Mucosa of descending colon (tissue), 3 donors: ENCODE measurements around the gene JUND. TPM values are rescaled to one million over a fixed set of nuclear protein-coding genes. Genes with fewer than 3 reads are reported as not detected.

Source experiments
- ATAC-seq: fragments of 200-7000 bp; cut with Tn5 transposase; one replicate; pipeline ENCODE4 v1.9.1; 2020; ENCODE audit warnings: mild to moderate bottlenecking, moderate library complexity
- DNase-seq, 3 donors: peaks; one replicate each; pipeline ENCODE4 v3.0.0-alpha.2; 2020
- H3K36me3 ChIP-seq: fragments of 200-600 bp; one replicate; pipeline ENCODE4 v1.8.0; 2021; ENCODE audit warnings: low read depth, mild to moderate bottlenecking
- H3K4me1 ChIP-seq: fragments of 200-600 bp; one replicate; pipeline ENCODE4 v1.8.0; 2021; ENCODE audit warnings: low read depth, mild to moderate bottlenecking
- H3K4me3 ChIP-seq: fragments of 200-600 bp; one replicate; pipeline ENCODE4 v1.8.0; 2021; ENCODE audit warnings: mild to moderate bottlenecking
- H3K9me3 ChIP-seq: fragments of 200-600 bp; one replicate; pipeline ENCODE4 v1.8.0; 2021; ENCODE audit warnings: mild to moderate bottlenecking
- CTCF ChIP-seq: fragments of 200-600 bp; IDR thresholded peaks from one replicate; pipeline ENCODE4 v1.8.0; 2022; ENCODE audit warnings: antibody characterized with exemption, mild to moderate bottlenecking
- intact Hi-C, 2 donors: fragments of 100-400 bp; cut with DNase I in 1 of 2; cut with micrococcal nuclease in 1 of 2; formaldehyde crosslinking; loops; one replicate each; pipeline versions ENCODE4 v1.11.0 to v1.11.1; 2022; cut with DNase I, micrococcal nuclease
- total RNA-seq, 3 donors: library from RNA; stranded (reverse); fragmentation: NEBNext Ultra II Directional in 2 of 3; extraction: Animal tissue kit (Norgen Biotek cat#: 25700) in 2 of 3; gene quantifications; one replicate each; pipeline versions ENCODE4 v1.2.1 to v1.2.4, GENCODE V29; 2021 to 2023
- donor health status: DM: no; HTN: no; CAD: no; lungs with moderate emphysema.
- donor health status: DM: no; HTN: no; CAD: no.
- donor health status: DM: no; HTN: yes; CAD: no.

JUND gene
- total RNA-seq, 3 donors from 2014 or later: 267 to 328 (median 295) TPM

DNA sequence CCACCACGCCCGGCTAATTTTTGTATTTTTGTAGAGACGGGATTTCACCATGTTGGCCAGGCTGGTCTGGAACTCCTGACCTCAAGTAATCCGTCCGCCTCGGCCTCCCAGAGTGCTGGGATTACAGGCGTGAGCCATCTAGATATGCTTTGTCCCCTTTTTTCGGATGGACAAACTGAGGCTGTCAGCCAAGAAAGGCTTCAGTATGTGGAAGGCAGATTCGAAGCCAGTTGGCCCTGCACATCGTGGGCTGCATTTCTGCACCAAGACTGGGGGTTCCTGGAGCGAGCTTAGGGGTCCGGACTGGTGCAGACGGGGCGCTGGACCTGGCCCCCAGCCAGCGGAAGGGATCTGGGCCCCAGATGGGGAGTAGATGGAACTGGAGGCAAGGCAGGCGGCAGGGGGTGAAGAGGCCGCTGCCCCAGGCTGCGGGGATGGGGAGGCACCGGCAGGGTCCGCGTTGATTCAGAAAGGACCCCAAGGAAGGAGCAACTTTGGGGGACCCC is 9.7 kb upstream of the JUND start:
- TF ChIP-seq CTCF: no peak
- peak in 2 of 3 donors; percentile 34 to 65 for DNase-seq
- no peak for ATAC-seq
- Histone ChIP-seq H3K9me3 (no peaks in the 10 kb centered on the region), H3K4me1 (peaks cover 20% of the 10 kb centered on the region), H3K36me3 (no peaks in the 10 kb centered on the region), H3K4me3 (no peak overlapping the region)
- intact Hi-C loops: no loop called here

- intact Hi-C loops: no loop called here
- H3K36me3 ChIP-seq: no peaks in the 10 kb centered on the region
- peaks cover 20% of the 10 kb centered on the region for H3K4me1 ChIP-seq
- no peak overlapping the region for H3K4me3 ChIP-seq
- no peak for TF ChIP-seq CTCF
- ATAC-seq: peak; percentile 1
- DNase-seq: peak; percentile 65 to 86 (median 70)
- H3K9me3 ChIP-seq: no peaks in the 10 kb centered on the region
These were observed 9.0 kb upstream of the JUND start for GRCh38 chr19:18290302-18291018.

DNA sequence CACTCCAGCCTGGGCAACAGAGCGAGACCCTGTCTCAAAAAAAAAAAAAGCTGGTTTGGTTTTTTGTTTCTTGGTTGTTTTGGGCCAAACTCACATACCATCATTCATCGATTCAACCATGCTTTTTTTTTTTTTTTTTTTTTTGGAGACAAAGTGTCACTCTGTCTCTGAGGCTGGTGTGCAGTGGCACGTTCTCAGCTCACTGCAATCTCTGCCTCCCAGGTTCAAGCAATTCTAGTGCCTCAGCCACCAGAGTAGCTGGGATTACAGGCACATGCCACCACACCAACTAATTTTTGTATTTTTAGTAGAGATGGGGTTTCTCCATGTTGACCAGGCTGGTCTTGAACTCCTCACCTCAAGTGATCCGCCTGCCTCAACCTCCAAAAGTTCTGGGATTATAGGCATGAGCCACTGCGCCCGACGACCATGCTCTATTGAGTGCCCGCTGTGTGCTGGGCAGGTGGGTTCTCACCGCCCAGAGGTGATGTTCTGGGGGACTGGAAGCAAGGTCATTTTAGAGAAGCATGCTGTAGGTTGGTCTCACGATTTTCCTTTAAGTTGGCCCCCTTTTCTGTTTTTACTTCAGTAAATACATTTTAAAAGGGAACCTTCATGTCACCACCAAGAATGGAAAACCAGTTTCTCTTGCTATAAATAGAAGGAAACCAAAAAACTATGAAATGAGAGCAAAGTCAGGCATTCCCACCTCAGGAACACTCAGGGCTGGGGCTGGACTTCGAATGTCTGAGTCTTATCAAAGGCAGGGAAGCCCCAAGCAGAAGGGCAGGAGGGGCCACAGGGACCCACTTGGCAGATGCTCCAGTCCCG is 8.3 kb upstream of the JUND start:
- no peaks in the 10 kb centered on the region for H3K9me3 ChIP-seq
- H3K4me1 ChIP-seq: peaks cover 23% of the 10 kb centered on the region
- DNase-seq (peak in 1 of 3 donors; percentile 46), ATAC-seq (no peak)
- intact Hi-C loops: no loop called here
- no peak for TF ChIP-seq CTCF
- H3K4me3 ChIP-seq: no peak overlapping the region
- H3K36me3 ChIP-seq: no peaks in the 10 kb centered on the region

- Histone ChIP-seq H3K9me3 (no peaks in the 10 kb centered on the region), H3K4me3 (no peak overlapping the region), H3K4me1 (peaks cover 25% of the 10 kb centered on the region), H3K36me3 (no peaks in the 10 kb centered on the region)
- ATAC-seq (no peak), DNase-seq (peak in 1 of 3 donors; percentile 53)
- TF ChIP-seq CTCF: no peak
- intact Hi-C loops: no loop called here
These were observed 6.7 kb upstream of the JUND start for GRCh38 chr19:18287836-18288772.

GRCh38 chr19:18286973-18287635 is 5.7 kb upstream of the JUND start:
- H3K4me3 ChIP-seq: no peak overlapping the region

More at GRCh38 chr19:18286973-18287635, 5.7 kb upstream of the JUND start:
- peaks cover 32% of the 10 kb centered on the region for H3K4me1 ChIP-seq
- TF ChIP-seq CTCF: no peak
- intact Hi-C loops: no loop called here
- DNase-seq (no peak), ATAC-seq (no peak)
- H3K9me3 ChIP-seq: no peaks in the 10 kb centered on the region
- H3K36me3 ChIP-seq: no peaks in the 10 kb centered on the region
